Measurements from ENCODE around the gene SERGEF.

Gene SERGEF

DNA sequence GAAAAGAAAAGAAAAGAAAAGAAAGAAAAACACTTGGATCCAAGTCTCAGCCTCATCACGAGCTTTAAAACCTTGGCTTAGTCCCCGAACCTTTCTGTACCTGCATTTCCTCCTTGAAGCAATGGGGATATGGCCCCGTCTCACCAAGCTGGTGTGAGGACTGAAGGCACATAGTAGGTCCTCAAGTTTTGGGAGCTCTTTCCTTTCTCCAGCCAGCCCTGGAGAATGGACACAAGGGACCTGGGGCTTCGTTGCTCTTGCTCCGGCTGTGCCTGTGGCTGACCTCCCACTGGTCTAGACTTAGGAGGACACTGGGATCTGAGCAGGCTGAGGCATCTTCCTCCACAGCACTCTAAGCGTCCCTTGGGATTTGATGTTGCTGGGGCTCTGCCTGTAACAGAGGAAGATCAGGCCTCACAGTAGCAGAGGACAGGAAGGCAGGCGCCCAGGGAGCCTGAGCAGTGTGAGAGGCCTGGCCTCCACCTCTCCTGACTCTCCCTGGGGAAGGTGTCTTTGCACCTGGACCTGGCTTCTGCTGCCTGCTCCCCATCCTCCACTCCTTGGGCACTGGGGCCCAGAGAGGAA is 245.5 kb downstream of the SERGEF start:
- FAIRE-seq, result no peak

DNA sequence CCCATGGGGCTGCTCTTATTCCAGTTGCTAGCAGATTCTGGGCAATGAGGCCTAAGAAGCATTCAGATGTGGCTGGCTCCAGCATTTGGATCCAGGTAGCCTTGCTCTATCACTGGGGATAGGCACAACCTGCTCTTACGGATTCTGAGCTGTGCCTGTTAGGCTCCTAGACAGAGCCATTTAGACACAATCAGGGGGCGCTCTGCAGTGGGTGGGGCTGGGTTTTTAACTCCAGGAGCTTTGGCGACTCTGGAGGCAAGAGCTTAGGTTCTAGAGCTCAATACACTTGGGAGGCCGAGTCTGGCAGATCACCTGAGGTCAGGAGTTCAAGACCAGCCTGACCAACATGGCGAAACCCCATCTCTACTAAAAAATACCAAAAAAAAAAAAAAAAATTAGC is 246.3 kb downstream of the SERGEF start:
- FAIRE-seq, result no peak

- FAIRE-seq, result no peak
Measured at GRCh38 chr11:17766073-17766359, 246.8 kb downstream of the SERGEF start.

- no peak for FAIRE-seq
Measured at GRCh38 chr11:17765356-17766072, 247.3 kb downstream of the SERGEF start.

GRCh38 chr11:17764446-17765218 is 248.2 kb downstream of the SERGEF start:
- FAIRE-seq, result no peak

DNA sequence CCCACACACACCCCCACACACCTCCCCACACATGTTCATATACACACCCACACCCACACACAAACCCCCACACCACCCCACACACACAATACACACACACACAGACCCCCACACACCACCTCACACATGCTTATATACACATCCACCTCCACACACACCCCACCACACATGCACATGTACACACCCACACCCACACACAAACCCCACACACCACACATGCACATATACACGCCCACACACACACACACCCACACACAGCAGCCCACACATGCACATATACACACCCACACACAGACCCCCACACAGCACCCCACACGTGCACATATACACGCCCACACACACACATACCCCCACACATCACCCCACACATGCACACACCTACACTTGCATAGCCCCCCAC is 249.1 kb downstream of the SERGEF start:
- no peak for FAIRE-seq

- no peak for FAIRE-seq
Measured at GRCh38 chr11:17763244-17763643, 249.6 kb downstream of the SERGEF start.

DNA sequence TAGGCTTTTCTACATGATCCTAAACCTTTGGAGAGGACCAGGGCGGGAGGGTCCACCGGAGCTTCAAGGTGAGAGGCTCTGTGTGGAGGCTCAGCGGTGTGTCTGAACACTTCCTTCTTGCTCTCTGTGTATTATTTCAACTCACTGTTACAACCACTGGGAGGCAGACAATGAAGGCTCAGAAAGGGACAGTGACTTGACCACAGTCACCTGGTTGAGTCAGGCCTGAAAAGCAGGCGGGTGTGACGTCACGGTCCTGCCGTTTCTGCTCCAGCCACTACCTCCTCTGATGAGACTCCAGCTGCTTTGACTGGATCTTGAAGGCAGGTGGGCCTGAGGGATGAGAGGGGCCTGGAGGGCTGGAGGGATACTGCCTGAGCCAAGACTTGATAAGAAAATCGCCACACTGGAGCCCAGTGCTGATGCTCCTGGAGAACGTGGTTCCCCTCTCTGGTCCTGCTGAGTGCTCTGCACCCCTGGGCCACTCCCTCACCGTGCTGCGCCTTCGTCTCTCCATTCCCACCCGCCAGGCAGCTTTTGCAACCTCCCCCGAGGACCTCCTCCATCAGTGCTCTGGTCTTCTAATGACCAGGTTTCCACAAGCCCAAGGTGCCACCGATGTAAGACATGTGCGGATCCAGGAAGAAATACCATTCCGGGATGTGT is 250.4 kb downstream of the SERGEF start:
- no peak for FAIRE-seq

DNA sequence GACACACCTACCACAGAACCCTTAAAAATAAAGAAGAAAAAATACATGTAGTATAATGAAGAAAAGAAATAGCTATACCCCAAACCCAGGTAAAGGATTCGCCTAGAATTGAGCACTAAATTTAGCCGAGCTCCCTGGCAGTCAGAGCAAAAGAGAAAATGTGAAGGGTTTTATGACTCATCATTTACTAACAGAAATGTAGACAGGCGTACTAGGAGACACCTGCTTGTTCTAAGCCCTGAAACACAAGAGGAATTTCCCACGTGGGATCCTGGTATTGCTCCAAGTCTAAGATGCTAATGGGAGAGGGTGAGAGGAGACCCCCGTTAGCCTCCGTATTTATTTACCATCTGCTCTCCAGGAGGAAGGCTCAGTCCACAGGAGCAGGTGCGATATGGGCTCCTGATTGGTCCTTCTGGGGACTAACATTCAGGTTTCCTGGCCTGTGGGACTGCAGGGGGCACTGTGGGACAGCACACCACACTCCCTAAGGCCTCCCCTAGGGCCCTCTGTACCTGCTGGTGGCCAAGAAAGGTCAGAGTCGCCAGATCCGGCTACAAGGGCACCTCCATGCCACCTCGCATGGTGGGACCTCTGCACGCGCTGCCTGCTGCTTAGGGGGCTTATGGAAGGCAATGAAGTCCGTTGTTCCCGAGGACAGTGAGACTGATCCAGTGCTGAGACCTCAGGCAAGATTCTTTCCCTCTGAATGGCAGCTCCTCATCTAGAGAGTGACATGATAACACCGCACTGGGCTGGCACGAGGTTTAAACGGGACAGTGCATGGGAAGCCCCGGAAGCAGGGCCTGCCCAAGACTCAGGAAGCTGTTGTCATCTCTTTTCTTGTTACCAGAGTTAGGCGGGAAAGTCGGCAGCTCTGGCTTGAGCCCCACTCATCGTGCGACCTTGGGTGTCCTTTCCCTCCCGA is 252.5 kb downstream of the SERGEF start:
- FAIRE-seq, result no peak

GRCh38 chr11:17755891-17756290 is 257.0 kb downstream of the SERGEF start:
- no peak for FAIRE-seq

- no peak for FAIRE-seq
Measured at GRCh38 chr11:17753641-17754040, 259.2 kb downstream of the SERGEF start.

- FAIRE-seq, result no peak
Measured at GRCh38 chr11:17753153-17753552, 259.7 kb downstream of the SERGEF start.

DNA sequence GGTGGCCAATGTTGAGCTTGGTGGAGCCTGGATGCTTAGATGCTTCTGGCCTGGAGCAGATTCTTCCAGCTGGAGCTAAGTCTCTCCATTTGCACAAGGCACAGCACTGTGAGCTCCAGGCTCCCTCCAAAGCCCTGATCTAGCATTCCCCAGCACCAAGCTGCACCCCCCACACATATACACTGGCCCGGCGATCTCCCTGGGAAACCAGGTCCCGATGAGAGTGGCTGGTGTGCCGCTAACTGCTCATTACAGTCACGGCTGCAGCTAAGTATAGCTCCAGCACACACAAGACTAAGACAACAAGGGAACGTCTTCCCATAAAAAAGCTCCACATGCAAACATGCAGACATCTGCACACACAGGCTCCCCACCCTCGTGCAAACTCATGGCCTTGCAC is 260.7 kb downstream of the SERGEF start:
- FAIRE-seq, result no peak

GRCh38 chr11:17751558-17751957 is 261.3 kb downstream of the SERGEF start:
- no peak for FAIRE-seq

GRCh38 chr11:17750801-17751165 is 262.1 kb downstream of the SERGEF start:
- no peak for FAIRE-seq

DNA sequence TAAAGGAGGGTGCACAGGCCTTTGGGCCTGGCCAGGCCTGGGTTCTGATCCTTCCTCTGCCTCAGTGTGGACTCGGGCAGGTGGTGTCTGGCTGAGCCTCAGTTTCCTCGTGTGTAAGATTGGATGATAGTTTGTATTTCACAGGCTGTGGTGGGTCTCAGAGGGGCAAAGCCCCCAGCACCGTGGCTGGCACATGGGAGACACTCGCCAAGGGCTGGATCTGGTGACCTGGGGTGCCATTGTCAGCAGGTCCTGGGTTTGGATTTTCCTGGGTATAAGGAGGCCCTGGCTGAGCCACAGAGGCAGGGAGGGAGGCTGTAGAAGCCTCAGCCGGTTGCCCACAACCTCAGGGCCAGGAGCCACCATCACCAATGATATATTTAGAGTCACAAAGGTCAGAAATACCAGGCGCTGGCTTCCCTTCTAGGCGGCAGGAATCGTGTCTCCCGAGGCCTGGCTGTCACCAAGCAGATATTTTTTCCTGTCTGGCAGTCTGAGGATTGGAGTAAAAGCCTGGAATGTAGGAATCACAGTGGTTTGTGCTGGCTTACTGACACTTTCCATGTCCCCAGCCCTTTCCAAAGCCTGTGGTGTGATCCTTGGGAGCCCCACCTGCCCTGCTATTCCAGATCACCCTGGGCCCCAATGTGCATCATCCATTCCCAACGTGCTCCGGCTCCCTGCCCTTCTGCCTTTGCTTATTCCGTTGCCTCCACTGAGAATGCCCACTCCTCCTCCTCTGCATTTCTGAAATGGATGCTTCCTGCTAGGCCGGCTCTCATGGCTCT is 262.6 kb downstream of the SERGEF start:
- FAIRE-seq, result no peak

- no peak for FAIRE-seq
Measured at GRCh38 chr11:17748761-17749721, 263.8 kb downstream of the SERGEF start.

DNA sequence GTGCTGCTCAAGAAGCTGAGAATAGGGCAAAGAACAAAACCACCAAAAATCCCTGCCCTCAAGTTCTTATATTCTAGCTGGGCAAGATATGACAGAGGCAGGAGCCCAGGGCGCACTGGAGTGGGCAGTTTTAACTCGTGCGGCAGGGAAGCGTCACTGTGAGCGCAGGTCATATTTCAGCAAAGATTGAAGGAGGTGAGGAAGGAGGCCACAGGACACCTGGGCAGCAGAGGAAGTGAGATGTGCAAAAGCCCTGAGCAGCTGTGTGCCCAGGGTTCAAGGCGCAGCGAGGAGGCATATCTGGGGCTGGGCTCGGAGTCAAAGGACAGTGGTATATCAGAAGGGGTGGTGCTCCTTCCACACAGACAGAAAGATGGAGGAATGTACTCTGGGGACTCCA is 264.8 kb downstream of the SERGEF start:
- no peak for FAIRE-seq

GRCh38 chr11:17747131-17747955 is 265.5 kb downstream of the SERGEF start:
- FAIRE-seq, result no peak

DNA sequence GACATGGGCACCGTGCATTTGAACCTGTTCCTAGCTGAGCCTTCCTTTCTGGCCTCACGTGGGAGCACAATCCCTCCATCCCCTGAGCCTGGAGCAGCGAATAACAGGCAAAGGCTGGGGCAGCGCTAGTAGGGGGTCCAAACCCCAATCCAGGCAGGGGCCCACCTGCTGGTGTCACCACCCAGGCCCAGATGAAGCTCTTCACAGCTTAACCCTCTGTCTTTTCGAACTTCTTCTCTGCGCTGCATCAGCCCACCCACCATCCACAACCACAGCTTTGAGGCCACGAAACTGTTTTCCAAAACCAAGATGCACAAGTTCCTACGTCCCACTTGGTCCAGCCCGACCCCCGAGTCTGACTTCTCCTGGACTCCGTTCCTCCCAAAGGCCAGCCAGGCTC is 266.8 kb downstream of the SERGEF start:
- FAIRE-seq, result no peak

All from colon (tissue), 2 donors.